Calu3 (cell line): Measurements from ENCODE around the gene PSD. TPM values are rescaled to one million over a fixed set of nuclear protein-coding genes. Genes with fewer than 3 reads are reported as not detected.
A peak's percentile ranks its signal among the peaks of the same experiment; 100 is the strongest.

ENCODE experiments used
- BruUV-seq: library from RNA; stranded (reverse); fragments of 400-500 nt; replicated peaks from 2 replicates; lab custom pipeline; 2021; lab: Mats Ljungman, UMichigan
- CTCF ChIA-PET: fragments of 300-600 bp; sonication (Branson Sonifier 250); formaldehyde crosslinking; loops from one replicate; lab custom pipeline; 2022; ENCODE audit warnings: antibody characterized with exemption; lab: Charles Lee
- DNase-seq: peaks from one replicate; pipeline ENCODE4 v3.0.0; 2022
- H3K27ac Mint-ChIP-seq: one replicate; pipeline ENCODE4 v1.8.0; 2022; ENCODE audit warnings: mixed read lengths; ENCODE audit not compliant: unreplicated experiment
- H3K27me3 Mint-ChIP-seq: one replicate; pipeline ENCODE4 v1.8.0; 2022; ENCODE audit warnings: mixed read lengths; ENCODE audit not compliant: unreplicated experiment
- H3K36me3 Mint-ChIP-seq: one replicate; pipeline ENCODE4 v1.8.0; 2022; ENCODE audit warnings: mild to moderate bottlenecking, moderate library complexity, mixed read lengths; ENCODE audit not compliant: insufficient read depth, unreplicated experiment
- H3K4me1 Mint-ChIP-seq: one replicate; pipeline ENCODE4 v1.8.0; 2022; ENCODE audit warnings: mild to moderate bottlenecking, low read depth, mixed read lengths; ENCODE audit not compliant: unreplicated experiment
- H3K4me3 Mint-ChIP-seq: one replicate; pipeline ENCODE4 v1.8.0; 2022; ENCODE audit warnings: mild to moderate bottlenecking, low read depth, moderate library complexity, mixed read lengths; ENCODE audit not compliant: unreplicated experiment
- H3K9me3 Mint-ChIP-seq: one replicate; pipeline ENCODE4 v1.8.0; 2022; ENCODE audit warnings: low read depth, mixed read lengths; ENCODE audit not compliant: unreplicated experiment
- intact Hi-C: fragments of 100-400 bp; cut with micrococcal nuclease; formaldehyde crosslinking; loops from one replicate; pipeline ENCODE4 v1.10.0; 2022; ENCODE audit not compliant: unreplicated experiment
- total RNA-seq: library from RNA; stranded (reverse); gene quantifications from 2 replicates; pipeline ENCODE4 v1.2.3, GENCODE V29; 2022
- TF ChIP-seq, protein P1 (sequence below): fragments of 200-600 bp; IDR thresholded peaks from one replicate; pipeline ENCODE4 v1.8.0; 2022; ENCODE audit warnings: antibody characterized with exemption; ENCODE audit not compliant: unreplicated experiment

PSD gene
- total RNA-seq, 1 experiment from 2014 or later, result 0.35 TPM

DNA sequence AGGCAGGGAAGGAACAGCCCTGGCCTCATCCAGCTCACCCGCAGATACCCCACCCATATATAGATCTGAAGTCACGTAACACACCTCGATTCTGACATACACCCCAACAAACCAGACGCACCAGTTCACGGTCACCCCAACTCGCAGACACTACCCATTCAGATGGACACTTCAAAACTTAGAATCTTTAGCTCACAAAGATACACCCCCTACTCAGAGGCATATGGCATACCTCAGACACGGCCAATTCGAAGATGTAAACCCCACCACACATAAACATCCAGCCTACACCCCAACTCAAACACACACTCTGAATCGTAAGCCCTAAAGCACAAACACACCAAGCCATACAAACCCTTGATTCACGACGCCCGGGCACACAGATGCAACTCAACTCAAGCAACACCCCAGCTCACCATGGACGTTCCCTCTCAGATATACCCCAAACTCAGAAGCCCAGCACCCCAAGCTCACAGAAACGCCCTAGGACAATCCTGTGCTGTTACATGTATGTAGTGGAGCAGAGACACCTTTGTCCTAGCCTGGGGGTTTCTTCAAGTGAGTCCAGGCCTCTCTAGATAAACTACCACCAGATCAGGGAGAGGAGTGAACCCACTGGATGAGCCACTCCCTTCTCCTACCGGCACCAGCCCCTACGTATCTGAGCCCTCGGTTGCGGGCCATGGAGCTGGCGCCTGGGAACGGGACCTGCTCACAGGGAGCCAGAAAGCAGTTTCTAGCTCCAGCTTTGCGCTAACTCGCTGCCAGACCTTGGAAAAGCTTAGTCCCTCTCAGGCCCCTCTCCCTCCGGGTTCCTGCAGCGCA lies 8.8 kb downstream of the PSD start:
- intact Hi-C loops, result no loop called here
- no peak for DNase-seq
- CTCF ChIA-PET, result interaction anchor here (0.6 kb wide), 1 partner anchor 13 kb away, joined by 6 read pairs; no protein-coding TSS in a partner anchor
- BruUV-seq, result no TSS peak
- peak overlapping the region; percentile 46 for H3K4me3 Mint-ChIP-seq
- H3K9me3 Mint-ChIP-seq, result no peaks in the 10 kb centered on the region
- TF ChIP-seq, protein P1, sequence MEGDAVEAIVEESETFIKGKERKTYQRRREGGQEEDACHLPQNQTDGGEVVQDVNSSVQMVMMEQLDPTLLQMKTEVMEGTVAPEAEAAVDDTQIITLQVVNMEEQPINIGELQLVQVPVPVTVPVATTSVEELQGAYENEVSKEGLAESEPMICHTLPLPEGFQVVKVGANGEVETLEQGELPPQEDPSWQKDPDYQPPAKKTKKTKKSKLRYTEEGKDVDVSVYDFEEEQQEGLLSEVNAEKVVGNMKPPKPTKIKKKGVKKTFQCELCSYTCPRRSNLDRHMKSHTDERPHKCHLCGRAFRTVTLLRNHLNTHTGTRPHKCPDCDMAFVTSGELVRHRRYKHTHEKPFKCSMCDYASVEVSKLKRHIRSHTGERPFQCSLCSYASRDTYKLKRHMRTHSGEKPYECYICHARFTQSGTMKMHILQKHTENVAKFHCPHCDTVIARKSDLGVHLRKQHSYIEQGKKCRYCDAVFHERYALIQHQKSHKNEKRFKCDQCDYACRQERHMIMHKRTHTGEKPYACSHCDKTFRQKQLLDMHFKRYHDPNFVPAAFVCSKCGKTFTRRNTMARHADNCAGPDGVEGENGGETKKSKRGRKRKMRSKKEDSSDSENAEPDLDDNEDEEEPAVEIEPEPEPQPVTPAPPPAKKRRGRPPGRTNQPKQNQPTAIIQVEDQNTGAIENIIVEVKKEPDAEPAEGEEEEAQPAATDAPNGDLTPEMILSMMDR, result no peak
- H3K27ac Mint-ChIP-seq, result no peak overlapping the region
- no peaks in the 10 kb centered on the region for H3K4me1 Mint-ChIP-seq
- H3K27me3 Mint-ChIP-seq, result peaks cover 75% of the 10 kb centered on the region
- peaks cover 10% of the 10 kb centered on the region for H3K36me3 Mint-ChIP-seq

- CTCF ChIA-PET, result interaction anchor here (0.6 kb wide), 1 partner anchor 14 kb away, joined by 6 read pairs; no protein-coding TSS in a partner anchor
- intact Hi-C loops, result no loop called here
- Mint-ChIP-seq H3K27me3 (peaks cover 66% of the 10 kb centered on the region), H3K4me1 (no peaks in the 10 kb centered on the region), H3K9me3 (no peaks in the 10 kb centered on the region), H3K4me3 (peak overlapping the region; percentile 46), H3K27ac (no peak overlapping the region), H3K36me3 (peaks cover 10% of the 10 kb centered on the region)
- TF ChIP-seq, protein P1, result no peak
- BruUV-seq, result no TSS peak
- DNase-seq, result no peak
These were observed 9.6 kb downstream of the PSD start for GRCh38 chr10:102408728-102409603.

DNA sequence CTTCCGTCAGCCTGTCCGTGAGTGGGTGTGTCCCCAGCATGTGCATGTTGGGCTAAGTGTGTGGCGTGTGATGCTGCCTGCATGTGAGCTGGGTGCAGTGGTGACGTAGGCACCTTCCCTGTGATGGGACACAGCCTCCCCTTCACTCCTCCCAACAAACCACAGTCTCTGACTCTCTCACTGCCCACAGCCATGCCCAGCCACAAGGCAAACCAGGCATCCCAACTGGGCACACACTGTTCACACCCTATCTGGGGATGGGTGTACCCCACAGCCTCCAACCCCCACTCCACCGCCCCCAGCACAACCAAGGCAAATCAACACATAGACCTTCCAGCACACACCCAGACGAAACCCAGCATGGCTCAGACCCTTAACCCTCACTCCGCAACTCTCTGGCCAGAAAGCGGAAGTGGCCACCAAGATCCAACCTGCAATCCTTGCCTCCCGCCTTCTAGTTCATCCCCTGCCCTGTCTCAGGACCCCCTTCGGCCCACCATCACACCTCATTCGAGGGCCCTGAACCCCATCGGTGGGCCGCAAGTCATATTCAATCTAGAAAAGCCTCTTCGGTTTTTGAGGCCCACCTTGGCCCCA lies 10.4 kb downstream of the PSD start:
- intact Hi-C loops, result no loop called here
- no peaks in the 10 kb centered on the region for H3K4me1 Mint-ChIP-seq
- no peaks in the 10 kb centered on the region for H3K9me3 Mint-ChIP-seq
- H3K27me3 Mint-ChIP-seq, result peaks cover 62% of the 10 kb centered on the region
- no TSS peak for BruUV-seq
- peak overlapping the region; percentile 46 for H3K4me3 Mint-ChIP-seq
- CTCF ChIA-PET, result no interaction called here
- no peak overlapping the region for H3K27ac Mint-ChIP-seq
- TF ChIP-seq, protein P1, result no peak
- DNase-seq, result no peak
- peaks cover 10% of the 10 kb centered on the region for H3K36me3 Mint-ChIP-seq

DNA sequence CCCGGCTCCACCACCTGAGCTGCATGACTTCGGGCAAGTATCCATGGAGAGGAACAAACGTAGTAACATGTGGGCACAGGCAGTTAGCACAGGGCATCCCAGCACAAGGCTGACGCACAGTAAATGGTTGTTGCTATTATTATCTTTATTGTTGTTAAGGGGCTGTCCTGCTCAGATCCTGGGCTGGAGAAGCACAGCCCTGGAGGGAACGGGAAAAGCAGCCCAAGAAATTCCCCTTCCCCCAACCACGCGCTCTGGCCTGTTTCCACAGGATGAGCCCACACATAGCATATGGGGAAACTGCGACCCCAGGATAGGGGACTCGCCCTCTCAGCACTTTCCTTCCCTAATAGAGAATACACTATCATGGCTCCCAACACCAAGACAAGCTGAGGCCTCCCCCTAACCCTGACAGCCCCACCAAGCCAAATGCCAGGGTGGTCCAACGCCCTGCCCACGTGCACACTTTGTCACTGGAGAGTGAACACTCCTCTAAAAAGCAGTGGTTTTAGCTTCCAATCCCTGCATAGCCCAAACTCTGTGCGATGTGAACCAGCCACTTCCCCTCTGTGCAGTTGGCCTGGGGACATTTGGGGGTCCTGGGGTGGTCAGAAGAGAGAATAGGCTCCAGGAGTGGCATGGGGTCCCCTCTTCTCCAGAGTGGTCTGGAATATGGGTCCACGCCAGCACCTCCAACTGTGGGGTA lies 11.0 kb downstream of the PSD start:
- Mint-ChIP-seq H3K27me3 (peaks cover 56% of the 10 kb centered on the region), H3K4me3 (peak overlapping the region; percentile 46), H3K4me1 (peaks cover under 1% of the 10 kb centered on the region), H3K36me3 (peaks cover 10% of the 10 kb centered on the region), H3K27ac (no peak overlapping the region), H3K9me3 (no peaks in the 10 kb centered on the region)
- TF ChIP-seq, protein P1, result no peak
- BruUV-seq, result no TSS peak
- DNase-seq, result no peak
- intact Hi-C loops, result no loop called here
- CTCF ChIA-PET, result no interaction called here
